Activated CD8-positive, alpha-beta memory T cell treated with anti-CD3 and anti-CD28 coated beads for 1 hour (primary cell): ENCODE measurements around the gene GLYR1.

Experiments used
- DNase-seq, 2 donors: peaks; one replicate each; pipeline ENCODE4 v3.0.0-alpha.2; 2020; ENCODE audit warnings: low read depth in 1 of 2; ENCODE audit errors: extremely low read depth in 1 of 2

GLYR1 gene

DNA sequence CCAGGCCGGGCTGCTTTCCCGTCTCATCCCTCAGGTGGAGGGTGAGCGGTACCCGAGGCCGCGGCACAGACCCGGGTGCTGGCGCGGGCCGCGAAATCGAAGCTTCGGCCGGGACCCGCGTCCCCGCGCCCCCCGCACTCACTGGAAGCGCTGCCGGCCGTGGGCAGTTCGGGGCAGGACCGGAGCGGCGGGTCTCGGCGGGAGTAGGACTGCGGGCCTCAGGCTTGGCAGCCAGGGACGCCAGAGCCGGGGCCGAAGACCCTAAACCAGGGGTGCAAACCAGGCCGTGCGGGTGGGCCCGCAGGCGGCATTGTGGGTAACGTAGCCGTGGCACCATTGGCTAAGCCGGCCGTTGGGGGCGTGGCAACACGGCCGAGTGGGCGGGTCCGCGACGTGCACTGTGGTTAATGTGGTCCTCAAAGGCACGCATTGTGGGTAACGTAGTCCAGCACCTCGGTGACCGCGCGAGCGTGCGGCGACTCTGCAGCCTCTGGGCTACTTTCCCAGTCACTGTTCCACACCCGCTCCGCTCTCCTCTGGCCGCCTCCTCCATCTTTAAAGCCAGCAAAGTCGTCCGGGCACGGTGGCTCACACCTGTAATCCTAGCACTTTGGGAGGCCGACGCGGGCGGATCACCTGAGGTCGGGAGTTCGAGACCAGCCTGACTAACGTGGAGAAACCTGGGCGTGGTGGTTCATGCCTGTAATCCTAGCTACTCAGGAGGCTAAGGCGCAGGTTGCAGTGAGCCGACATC lies 80.0 kb downstream of the GLYR1 start, which contains the start of gene ZNF500:
Gene ZNF500, minus strand, starts transcription at position 288 of the 754 bp plus-strand sequence. CDS start 1,184 bp downstream, outside the sequence.
- peak; percentile 91 to 94 for DNase-seq

DNA sequence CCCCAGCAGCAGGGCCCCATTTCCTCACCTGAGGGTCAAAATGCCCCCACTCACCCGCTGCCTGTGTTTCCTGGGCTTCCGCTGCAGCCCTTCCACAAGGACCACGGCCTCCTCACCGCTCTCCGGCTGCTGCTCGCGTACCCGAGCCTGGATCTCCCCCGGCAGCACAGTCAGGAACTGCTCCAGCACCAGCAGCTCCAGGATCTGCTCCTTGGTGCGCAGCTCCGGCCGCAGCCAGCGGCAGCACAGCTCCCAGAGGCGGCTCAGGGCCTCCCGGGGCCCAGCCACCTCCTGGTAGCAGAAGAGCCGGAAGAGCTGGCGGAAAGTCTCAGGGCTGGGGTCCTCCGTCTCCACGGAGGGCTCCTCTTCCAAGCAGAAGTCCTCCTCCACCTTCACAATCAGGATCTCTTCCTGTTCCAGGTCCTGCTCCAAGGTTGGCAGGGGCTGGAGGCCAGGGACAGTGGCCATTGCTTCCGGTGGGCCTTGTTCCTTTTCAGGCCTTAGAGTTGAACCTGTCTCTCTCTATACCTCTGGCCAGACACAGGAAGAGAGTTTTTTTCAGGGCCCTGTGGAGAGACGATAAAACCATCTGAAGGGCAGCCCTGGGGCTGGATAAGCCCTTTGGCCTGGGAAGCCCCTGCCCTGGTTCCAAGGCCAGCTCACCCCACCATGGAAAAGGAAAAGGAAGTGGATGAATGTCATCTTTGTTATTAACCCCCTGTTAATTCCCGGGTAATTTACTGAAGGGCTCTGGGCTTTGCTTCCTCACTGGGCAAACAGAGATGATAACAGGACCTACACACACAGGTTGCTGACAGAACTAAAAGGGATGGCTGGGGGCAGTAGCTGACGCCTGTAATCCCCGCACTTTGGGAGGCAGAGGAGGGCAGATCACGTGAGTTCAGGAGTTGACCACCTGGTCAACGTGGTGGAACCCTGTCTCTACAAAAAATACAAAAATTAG lies 81.3 kb downstream of the GLYR1 start:
- DNase-seq = no peak

DNA sequence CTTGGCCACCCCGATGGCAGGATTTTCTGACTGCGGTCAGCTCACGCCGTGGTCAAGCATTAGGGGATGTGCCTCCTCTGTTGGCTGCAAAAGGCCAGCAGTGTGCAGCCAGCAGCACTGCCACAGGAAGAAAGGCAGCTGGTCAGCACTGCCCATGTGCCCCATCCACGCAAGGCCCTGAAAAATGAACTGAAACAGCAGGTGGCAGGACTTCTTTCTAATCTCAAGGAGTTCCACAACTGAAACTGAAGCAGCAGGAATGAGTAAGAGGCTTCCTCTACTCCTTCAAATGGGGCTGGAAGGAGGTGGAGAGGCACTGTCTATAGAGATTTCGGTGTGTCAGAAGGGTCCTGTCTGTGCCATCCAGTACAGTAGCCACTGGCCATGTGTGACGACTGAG lies 83.3 kb downstream of the GLYR1 start:
- no peak for DNase-seq

DNA sequence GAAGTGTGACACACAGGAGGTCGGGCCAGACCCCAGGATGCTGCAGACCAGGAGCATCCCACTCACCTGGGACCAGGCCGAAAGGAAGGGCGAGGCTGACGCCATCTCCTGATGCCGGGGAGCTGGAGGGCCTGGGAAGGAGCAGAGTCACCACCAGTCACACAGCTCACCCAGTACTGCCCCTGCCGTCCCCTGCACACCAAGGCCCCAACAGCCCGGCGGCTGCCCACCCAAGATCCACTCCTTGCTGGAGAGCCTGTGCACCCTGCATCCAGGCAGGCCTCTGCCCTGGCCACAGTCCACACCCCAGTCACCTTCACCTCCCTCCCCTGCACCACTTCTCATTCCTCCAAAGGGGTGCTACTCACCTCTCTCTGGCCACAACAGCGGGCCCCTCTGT lies 84.9 kb downstream of the GLYR1 start:
- DNase-seq = no peak

DNA sequence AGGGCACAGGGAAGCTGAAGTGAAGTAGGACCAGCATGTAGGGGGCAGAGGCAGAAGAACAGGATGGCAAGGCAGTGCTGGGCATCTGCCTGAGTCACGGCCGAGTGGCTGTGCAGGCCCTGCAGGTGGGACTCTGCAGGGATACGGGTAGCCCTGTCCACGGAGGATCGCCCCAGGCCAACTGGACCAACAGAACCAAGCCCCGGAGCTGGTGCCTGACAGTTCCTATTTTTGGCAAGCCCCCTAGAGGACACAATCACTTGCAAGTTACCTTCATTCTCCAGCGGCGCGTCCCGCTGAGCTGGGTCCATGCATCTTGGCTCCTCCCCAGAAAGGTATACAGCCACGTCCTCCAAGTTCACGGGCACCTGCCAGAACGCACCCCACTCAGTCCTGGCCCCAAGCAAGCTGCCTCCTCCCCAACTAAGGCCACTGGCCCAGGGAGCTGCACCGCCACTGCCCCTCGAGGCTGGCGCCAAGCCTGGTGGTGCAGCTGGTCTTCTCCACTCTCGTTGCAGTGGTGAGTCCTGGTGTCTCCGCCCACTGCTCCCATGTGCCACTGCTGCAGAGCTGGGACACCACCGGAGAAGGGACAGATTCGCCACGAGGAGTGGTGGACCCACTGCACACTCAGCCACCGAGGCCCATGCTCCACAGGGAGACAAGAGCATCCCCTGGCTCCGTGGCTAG lies 86.7 kb downstream of the GLYR1 start:
- DNase-seq = no peak

DNA sequence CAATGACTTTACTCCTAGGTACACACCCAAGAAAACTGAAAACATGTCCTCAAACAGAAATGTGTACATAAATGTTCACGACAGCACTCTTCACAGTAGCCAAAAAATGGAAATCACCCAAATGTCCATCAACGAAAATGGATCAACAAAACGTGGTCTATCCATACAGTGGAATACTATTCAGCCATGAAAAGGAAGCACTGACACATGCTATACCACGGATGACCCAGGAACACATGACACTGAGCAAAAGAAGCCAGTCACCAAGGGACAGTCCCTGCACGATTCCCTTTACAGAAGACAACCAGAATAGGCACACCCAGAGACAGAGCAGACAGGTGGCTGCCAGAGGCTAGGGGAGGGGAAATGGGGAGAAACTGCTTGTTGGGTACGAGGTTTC lies 91.4 kb downstream of the GLYR1 start:
- DNase-seq = no peak

DNA sequence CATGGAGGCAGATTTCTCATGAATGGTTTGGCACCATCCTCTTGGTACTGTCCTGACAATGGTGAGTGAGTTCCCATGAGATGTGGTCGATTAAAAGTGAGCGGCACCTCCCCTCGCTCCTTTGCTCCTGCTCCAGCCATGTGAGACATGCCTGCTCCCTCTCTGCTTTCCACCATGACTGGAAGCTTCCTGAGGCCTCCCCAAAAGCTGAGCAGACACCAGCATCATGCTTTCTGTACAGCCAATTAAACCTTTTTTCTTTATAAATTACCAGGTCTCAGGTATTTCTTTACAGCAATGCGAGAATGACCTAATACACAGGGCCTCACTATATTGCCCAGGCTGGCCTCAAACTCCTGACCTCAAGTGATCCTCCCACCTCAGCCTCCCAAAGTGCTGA lies 92.2 kb downstream of the GLYR1 start:
- DNase-seq = no peak

DNA sequence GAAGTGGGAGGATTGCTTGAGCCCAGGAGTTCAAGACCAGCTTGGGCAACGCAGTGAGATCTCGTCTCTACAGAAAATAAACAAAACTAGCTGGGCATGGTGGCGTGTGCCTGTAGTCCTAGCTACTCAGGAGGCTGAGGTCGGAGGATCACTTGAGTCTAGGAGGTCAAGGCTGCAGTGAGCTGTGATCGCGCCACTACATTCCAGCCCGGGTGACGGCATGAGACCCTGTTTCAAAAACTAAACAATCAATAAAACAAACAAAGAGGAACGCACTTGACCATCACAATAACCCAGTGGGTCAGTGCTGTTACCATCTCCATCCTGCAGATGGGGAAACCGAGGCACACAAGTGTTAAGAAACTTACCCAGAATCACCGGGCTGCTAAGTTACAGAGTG lies 93.9 kb downstream of the GLYR1 start:
- no peak for DNase-seq
